ENCODE results near the gene SIRT2.
A peak's percentile ranks its signal among the peaks of the same experiment; 100 is the strongest.

SIRT2 gene

DNA sequence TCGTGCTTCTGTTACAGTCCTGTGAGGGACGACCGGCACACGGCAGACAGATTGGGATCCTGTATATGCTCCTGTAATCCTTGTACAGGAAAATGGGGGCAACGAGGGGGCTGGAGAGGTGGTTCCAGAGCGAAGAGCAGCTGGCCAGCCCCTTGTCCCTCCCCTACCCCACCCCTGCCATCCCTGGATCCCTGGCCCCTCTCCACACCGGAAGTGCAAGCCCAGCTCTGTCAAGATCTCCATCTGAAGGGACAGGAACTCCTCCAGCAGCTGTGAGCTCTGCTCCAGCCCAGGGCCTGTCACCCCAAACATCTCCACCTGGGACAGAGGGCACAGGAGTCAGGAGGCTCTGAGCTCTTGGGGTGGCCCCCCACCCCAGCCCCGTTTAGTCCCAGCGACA is 18.1 kb upstream of the SIRT2 start:
- H3K36me3 ChIP-seq (replicated peaks), result peaks cover 9% of the 10 kb centered on the region
- TF ChIP-seq, protein P1, sequence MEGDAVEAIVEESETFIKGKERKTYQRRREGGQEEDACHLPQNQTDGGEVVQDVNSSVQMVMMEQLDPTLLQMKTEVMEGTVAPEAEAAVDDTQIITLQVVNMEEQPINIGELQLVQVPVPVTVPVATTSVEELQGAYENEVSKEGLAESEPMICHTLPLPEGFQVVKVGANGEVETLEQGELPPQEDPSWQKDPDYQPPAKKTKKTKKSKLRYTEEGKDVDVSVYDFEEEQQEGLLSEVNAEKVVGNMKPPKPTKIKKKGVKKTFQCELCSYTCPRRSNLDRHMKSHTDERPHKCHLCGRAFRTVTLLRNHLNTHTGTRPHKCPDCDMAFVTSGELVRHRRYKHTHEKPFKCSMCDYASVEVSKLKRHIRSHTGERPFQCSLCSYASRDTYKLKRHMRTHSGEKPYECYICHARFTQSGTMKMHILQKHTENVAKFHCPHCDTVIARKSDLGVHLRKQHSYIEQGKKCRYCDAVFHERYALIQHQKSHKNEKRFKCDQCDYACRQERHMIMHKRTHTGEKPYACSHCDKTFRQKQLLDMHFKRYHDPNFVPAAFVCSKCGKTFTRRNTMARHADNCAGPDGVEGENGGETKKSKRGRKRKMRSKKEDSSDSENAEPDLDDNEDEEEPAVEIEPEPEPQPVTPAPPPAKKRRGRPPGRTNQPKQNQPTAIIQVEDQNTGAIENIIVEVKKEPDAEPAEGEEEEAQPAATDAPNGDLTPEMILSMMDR (IDR thresholded peaks at IDR 0.05; ENCODE audit: low read depth, low read length, missing control alignments), result no peak
- in situ Hi-C loops (cut with HindIII; ENCODE audit: low pct_ligation_motif_present, low sequenced_read_pairs), result no loop called here
- no peak overlapping the region for H3K4me3 ChIP-seq (ENCODE audit: low read depth, low read length)
- no peaks in the 10 kb centered on the region for H3K27me3 ChIP-seq (replicated peaks)
- no peak for DNase-seq
- no peak overlapping the region for H3K27ac ChIP-seq

DNA sequence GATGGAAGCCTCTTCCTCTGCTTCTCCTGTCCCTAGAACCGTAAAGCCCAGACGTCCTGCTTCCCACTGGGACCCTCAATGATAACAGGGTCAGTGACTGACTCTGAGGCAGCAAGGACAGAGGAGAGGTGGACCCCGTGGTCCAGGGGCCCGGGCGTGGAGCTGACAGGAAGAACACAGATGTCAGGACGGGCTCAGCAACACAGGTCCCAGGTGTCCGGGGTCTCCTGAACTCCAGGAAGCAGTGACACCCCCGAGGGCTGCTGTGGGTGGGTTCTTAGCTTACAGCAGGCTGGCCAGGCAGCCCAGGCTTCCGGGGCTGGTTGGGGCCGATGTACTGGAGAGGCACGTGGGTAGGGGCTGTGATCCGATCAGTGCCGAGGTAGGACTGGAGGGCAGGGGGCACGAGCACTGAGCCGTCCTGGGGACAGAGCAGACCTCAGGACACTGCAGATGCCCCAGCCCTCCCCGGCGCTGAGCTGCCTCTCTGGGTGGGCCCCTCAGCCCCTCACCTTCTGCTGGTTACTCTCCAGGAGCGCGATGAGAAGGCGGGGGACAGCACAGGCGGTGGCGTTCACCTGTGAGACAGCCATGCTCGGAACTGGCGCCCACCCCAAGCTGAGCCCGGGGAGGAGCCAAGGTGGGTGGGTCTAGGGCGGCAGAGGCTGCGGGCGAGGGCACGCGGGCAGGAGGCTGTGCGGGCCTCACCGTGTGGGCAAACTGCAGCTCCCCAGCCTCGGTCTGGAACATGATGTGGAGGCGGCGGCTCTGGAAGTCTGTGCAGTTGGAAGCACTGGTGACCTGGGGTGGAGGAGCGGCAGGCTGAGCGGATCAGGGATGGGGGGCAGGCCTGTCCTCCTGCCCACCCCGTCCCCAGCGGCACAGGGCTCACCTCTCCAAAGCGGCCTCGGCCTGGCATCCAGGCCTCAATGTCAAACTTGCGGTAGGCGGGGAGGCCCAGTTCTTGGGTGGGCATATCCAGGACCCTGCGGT is 16.2 kb upstream of the SIRT2 start:
- in situ Hi-C loops (cut with HindIII; ENCODE audit: low pct_ligation_motif_present, low sequenced_read_pairs), result no loop called here

DNA sequence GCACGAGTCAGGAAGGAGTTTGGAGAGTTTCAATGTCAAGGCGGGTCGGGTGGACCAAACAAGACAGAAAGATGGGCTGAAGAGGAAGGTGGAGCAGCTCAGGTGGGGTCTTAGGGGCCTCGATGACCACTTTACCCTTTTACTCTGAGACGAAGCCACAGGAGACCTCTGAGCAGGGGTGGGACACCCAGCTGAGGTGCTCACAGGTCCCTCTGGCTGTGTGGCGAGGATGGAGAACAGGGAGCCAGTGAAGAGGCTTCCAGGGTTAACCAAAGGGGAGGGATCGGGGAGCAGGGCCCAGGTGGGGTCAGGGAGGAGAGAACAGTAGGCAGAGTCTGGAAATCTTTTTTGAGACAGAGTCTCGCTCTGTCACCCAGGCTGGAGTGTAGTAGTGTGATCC is 14.5 kb upstream of the SIRT2 start:
- H3K27me3 ChIP-seq (replicated peaks), result peaks cover 2% of the 10 kb centered on the region
- TF ChIP-seq, protein P1 (IDR thresholded peaks at IDR 0.05; ENCODE audit: low read depth, low read length, missing control alignments), result no peak
- H3K36me3 ChIP-seq (replicated peaks), result no peaks in the 10 kb centered on the region
- no peak for DNase-seq
- H3K4me3 ChIP-seq (ENCODE audit: low read depth, low read length), result no peak overlapping the region
- no peak overlapping the region for H3K27ac ChIP-seq
- in situ Hi-C loops (cut with HindIII; ENCODE audit: low pct_ligation_motif_present, low sequenced_read_pairs), result no loop called here

More for the DNA sequence above, 16.2 kb upstream of the SIRT2 start:
- no peak for DNase-seq
- Histone ChIP-seq H3K27me3 (replicated peaks) (peaks cover 2% of the 10 kb centered on the region), H3K4me3 (ENCODE audit: low read depth, low read length) (no peak overlapping the region), H3K36me3 (replicated peaks) (no peaks in the 10 kb centered on the region), H3K27ac (no peak overlapping the region)
- TF ChIP-seq, protein P1 (IDR thresholded peaks at IDR 0.05; ENCODE audit: low read depth, low read length, missing control alignments), result no peak

DNA sequence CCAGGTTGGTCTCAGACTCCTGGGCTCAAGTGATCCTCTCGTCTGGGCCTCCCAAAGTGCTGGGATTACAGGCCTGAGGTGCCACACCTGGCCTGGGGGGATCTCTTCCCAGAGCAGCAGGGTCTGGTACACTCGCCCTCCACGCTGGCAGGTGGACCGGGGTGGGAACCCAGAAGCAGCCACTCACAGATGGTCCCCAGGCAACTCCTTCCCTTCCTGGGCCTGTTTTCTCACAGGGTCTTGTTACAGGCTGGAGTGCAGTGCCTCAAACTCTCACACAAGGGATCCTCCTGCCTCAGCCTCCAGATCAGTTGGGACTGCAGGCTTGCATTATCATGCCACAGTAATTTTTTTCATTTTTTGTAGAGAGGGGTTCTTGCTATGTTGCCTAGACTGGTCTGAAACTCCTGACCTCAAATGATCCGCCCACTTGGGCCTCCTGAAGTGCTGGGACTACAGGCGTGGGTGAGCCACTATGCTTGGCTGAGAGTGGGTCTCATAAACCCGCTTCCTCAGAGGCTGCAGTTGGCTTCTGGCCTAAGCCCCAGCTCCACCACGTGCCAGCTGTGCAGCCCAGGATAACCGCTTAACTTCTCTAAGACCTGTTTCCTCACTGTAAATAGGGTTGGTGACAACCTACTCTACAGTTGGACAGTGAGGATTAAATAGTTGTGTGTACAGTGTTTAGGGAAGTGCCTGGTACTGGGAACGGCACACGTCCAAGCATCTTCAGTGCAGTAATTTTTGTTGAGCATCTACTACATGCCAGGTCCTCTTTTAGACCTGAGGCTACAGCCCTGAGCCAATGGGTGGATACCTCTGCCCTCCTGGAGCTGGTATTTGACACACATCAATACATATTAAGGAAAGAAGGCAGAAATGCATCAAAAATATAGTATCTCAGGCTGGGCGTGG is 13.4 kb upstream of the SIRT2 start:
- H3K27me3 ChIP-seq (replicated peaks), result peaks cover 2% of the 10 kb centered on the region
- DNase-seq, result no peak
- H3K4me3 ChIP-seq (ENCODE audit: low read depth, low read length), result no peak overlapping the region
- in situ Hi-C loops (cut with HindIII; ENCODE audit: low pct_ligation_motif_present, low sequenced_read_pairs), result no loop called here
- no peak overlapping the region for H3K27ac ChIP-seq
- TF ChIP-seq, protein P1 (IDR thresholded peaks at IDR 0.05; ENCODE audit: low read depth, low read length, missing control alignments), result no peak
- peaks cover under 1% of the 10 kb centered on the region for H3K36me3 ChIP-seq (replicated peaks)

DNA sequence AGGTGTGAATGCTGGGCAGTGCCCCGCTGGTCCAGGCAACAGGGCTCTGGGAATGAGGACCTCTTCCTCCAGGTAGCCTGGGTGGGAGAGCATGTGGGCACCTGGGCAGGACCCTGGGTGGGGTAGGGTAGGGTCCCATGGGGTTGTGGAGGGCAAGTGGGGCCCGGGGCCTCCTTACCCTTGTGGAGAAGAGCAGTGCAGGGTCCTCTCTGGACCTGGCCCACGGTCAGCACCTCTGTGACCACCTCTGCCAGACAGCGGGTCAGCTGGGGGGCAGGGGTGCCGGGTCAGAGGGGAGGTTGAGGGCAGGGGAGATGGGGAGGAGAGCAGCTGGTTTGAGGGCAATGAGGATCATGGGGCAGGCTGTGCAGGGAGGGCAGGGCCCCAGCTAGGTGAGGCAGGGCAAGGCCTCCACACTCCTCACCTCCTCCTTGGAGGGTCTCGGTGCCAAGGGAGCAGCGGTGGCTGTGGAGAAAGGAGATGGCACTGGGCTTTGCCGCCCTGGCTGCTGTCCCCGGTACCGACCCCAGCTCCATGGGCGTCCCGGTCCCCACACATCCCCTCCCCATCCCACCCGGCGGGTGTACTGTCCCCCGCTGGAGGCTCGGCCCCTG is 12.1 kb upstream of the SIRT2 start:
- Histone ChIP-seq H3K27ac (no peak overlapping the region), H3K27me3 (replicated peaks) (peaks cover 2% of the 10 kb centered on the region), H3K36me3 (replicated peaks) (peaks cover 5% of the 10 kb centered on the region), H3K4me3 (ENCODE audit: low read depth, low read length) (no peak overlapping the region)
- no peak for DNase-seq
- TF ChIP-seq, protein P1 (IDR thresholded peaks at IDR 0.05; ENCODE audit: low read depth, low read length, missing control alignments), result peak; percentile 2
- in situ Hi-C loops (cut with HindIII; ENCODE audit: low pct_ligation_motif_present, low sequenced_read_pairs), result no loop called here

Data from brain microvascular endothelial cell (primary cell).